Bronchial epithelial cell (primary cell): ENCODE results near the gene TLL2. TPM values are rescaled to one million over a fixed set of nuclear protein-coding genes. Genes with fewer than 3 reads are reported as not detected.
A peak's percentile ranks its signal among the peaks of the same experiment; 100 is the strongest.

Source experiments
- DNase-seq: peaks from one replicate; pipeline ENCODE4 v3.0.0-alpha.2; 2010; ENCODE audit warnings: low read depth
- FAIRE-seq: peaks from 2 replicates; lab custom pipeline; 2011; peaks lifted over from hg19 to GRCh38; lab: Jason Lieb, UNC
- H3K27me3 ChIP-seq: 2 replicates; pipeline ENCODE4 v1.5.1; 2011; ENCODE audit warnings: low read length; ENCODE audit not compliant: control insufficient read depth, insufficient read depth
- H3K36me3 ChIP-seq: 2 replicates; pipeline ENCODE4 v1.5.1; 2011; ENCODE audit warnings: low read length; ENCODE audit not compliant: control insufficient read depth, insufficient read depth
- H3K4me3 ChIP-seq: 2 replicates; pipeline ENCODE4 v1.5.1; 2011; ENCODE audit warnings: mild to moderate bottlenecking, low read depth, low read length, control low read depth
- total RNA-seq: library from RNA; depleted of rRNA; stranded (reverse); fragments of >200 nt; gene quantifications from 2 replicates; pipeline ENCODE4 v1.2.1, GENCODE V29; 2014
- TF ChIP-seq, protein P1 (sequence below): IDR thresholded peaks from 2 replicates; pipeline ENCODE4 v1.5.1; 2011; ENCODE audit warnings: mild to moderate bottlenecking, moderate library complexity, low read length, control low read depth, inconsistent platforms; ENCODE audit not compliant: insufficient read depth, severe bottlenecking

Gene TLL2
- total RNA-seq, 1 donor from 2014 or later, result 0.26 TPM

- no peak for DNase-seq
- Histone ChIP-seq H3K27me3 (no peaks in the 10 kb centered on the region), H3K36me3 (no peaks in the 10 kb centered on the region), H3K4me3 (peak overlapping the region; percentile 52)
- no peak for FAIRE-seq
- TF ChIP-seq, protein P1, sequence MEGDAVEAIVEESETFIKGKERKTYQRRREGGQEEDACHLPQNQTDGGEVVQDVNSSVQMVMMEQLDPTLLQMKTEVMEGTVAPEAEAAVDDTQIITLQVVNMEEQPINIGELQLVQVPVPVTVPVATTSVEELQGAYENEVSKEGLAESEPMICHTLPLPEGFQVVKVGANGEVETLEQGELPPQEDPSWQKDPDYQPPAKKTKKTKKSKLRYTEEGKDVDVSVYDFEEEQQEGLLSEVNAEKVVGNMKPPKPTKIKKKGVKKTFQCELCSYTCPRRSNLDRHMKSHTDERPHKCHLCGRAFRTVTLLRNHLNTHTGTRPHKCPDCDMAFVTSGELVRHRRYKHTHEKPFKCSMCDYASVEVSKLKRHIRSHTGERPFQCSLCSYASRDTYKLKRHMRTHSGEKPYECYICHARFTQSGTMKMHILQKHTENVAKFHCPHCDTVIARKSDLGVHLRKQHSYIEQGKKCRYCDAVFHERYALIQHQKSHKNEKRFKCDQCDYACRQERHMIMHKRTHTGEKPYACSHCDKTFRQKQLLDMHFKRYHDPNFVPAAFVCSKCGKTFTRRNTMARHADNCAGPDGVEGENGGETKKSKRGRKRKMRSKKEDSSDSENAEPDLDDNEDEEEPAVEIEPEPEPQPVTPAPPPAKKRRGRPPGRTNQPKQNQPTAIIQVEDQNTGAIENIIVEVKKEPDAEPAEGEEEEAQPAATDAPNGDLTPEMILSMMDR, result no peak
These were observed 425 bp downstream of the TLL2 start for GRCh38 chr10:96513305-96513697.

DNA sequence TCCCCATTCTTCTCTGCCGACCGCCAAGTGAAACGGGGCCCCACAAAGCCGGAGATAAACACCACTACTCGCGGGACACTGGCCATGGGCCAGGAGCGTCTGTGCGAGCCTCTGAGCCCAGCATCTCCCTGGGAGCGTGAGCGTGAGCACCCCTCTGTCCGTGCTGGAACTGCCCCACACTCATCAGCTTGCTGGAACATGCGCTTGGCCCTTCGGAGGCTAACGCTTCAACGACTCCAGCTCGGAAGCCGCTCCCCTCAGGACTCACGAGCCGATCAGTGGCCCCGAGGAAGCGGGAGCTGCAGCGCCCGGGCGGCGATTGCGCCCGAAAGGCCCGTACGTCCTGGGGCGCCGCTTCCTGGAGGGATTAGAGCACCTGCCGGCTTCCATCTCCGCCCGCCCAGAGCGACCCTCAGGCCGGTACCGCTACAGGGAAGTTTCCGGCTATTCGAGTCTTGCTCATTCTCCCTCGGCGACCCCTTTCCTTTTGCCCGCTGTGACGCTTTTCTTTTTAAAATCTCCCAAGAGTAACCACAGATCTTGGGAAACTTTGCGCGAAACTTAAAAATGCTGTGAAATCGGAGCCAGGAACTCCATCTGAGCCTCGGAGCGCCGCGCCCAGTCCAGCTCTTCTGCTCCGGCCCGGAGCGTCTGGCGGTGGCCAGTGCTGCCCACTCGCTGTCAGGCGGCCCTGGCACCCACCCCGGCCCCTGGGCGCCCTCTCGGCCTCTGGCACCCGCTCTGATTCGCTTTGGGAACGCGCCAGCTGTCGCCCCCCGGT, 1.0 kb downstream of the TLL2 start:
- Histone ChIP-seq H3K4me3 (peak overlapping the region; percentile 52), H3K36me3 (no peaks in the 10 kb centered on the region), H3K27me3 (no peaks in the 10 kb centered on the region)
- TF ChIP-seq, protein P1, result no peak
- DNase-seq, result no peak
- FAIRE-seq, result no peak

DNA sequence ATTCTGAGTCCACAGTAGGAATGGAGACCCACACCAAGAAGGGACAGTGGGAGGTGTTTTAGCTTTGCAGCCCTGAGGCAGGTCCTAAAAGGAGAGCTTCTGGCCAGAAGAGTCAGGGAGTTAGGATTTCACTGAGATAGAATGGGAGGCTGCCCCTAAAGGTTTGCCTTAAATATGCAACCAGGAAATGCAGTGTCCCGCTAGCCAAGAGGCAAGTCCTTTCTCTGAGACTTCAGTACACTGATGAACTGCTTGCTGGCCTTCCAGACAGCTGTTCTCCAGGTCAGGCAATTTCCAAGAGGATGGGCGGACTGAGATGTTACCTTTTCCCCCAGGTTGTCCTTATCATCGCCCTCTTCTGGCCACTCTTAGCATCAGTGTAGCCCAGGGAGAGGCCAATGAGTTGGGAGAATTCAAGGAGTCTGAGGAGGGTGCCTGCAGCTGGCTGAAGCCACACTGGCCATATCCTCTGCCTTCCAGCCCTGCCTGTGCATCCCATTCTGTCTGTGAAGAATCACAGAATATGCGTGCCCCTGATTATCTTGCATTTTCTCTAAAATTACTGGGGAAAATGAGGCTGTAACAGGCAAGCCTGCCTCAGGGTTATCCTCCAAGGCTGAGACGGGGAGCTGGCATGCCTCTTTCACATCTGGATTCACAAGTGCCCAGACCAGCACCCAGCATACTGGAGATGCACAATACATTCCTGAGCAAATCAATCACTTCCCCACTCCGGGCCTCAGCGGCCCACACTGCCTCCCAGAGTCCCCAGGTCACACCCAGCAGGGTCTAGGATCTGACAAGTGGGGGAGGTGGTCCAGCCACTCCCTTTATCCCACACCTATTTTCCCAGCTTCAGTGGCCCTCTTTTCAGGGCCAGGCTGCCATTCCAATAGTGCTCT, 2.4 kb downstream of the TLL2 start:
- Histone ChIP-seq H3K4me3 (no peak overlapping the region), H3K36me3 (no peaks in the 10 kb centered on the region), H3K27me3 (no peaks in the 10 kb centered on the region)
- TF ChIP-seq, protein P1, result peak; percentile 67
- FAIRE-seq, result no peak
- peak; percentile 46 for DNase-seq

GRCh38 chr10:96509017-96509641, 4.6 kb downstream of the TLL2 start:
- no peaks in the 10 kb centered on the region for H3K36me3 ChIP-seq
- H3K4me3 ChIP-seq, result no peak overlapping the region
- DNase-seq (peak; percentile 59), FAIRE-seq (no peak)
- TF ChIP-seq, protein P1, result no peak
- H3K27me3 ChIP-seq, result no peaks in the 10 kb centered on the region

DNA sequence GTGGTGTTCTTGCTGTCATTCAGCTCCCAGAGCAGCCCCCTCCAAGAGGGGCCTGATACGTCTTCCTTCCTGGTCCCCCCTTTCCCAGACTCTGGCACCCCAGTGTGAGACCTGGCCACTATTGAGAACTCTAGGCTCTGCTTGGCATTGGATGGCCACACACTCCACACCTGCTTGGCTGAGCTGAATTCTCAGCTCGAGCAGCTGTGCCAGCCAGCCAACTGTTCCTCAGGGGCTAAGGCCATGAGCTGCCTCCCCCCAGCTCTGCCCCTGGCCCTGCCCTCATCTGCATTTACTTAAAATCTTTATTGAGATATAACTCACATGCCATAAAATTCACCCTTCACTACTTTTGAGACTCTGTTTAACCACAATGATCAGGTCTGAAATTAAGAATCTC, 6.7 kb downstream of the TLL2 start:
- FAIRE-seq (no peak), DNase-seq (no peak)
- TF ChIP-seq, protein P1, result no peak
- H3K27me3 ChIP-seq, result no peaks in the 10 kb centered on the region
- H3K36me3 ChIP-seq, result no peaks in the 10 kb centered on the region
- H3K4me3 ChIP-seq, result no peak overlapping the region
